OCI-LY7 (cell line): Measurements from ENCODE around the gene RASGRP1.

Source experiments
- CTCF ChIP-seq: fragments of 200-600 bp; sonication (generic); conservative IDR thresholded peaks from 2 replicates; pipeline ENCODE4 v1.5.1; 2014; ENCODE audit warnings: mild to moderate bottlenecking, antibody characterized with exemption, low read length, moderate library complexity, mixed read lengths
- EZH2phosphoT487 ChIP-seq: fragments of 200-600 bp; sonication (generic); IDR thresholded peaks from 2 replicates; pipeline ENCODE4 v1.6.1; 2018; ENCODE audit warnings: low read depth, borderline replicate concordance, mild to moderate bottlenecking, mixed run types, antibody characterized with exemption, low read length, moderate library complexity, mixed read lengths

DNA sequence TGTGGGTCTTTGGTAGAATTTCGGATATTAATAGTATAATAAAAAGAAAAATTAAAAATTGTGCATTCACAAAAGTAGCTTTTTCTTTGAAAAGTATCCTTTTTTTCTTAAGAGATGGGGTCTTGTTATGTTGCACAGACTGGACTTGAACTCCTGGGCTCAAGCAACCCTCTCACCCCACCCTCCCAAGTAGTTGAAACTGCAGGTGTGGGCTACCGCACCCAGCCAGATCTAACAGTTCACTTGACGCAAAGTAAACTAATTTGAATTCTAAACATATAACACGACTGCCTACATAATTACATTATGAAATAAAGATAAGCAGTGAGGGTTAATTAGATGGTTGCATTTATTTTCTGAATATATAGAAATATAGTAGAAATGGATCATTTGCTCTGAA lies 99.9 kb downstream of the RASGRP1 start:
- TF ChIP-seq CTCF, result no peak
- TF ChIP-seq EZH2phosphoT487, result no peak
